Osteocyte (in vitro differentiated cells): ENCODE measurements around the gene SVBP. TPM values are rescaled to one million over a fixed set of nuclear protein-coding genes. Genes with fewer than 3 reads are reported as not detected.

Experiments used
- DNase-seq: peaks from one replicate; pipeline ENCODE4 v3.0.0; 2021; ENCODE audit warnings: mixed read lengths; ENCODE audit not compliant: unreplicated experiment; ENCODE audit errors: extremely low spot score
- H3K27ac Mint-ChIP-seq: one replicate; pipeline ENCODE4 v1.8.0; 2021; ENCODE audit warnings: mild to moderate bottlenecking, mixed read lengths; ENCODE audit not compliant: unreplicated experiment
- H3K27me3 Mint-ChIP-seq: one replicate; pipeline ENCODE4 v1.8.0; 2021; ENCODE audit warnings: mixed read lengths; ENCODE audit not compliant: unreplicated experiment
- H3K36me3 Mint-ChIP-seq: one replicate; pipeline ENCODE4 v1.8.0; 2021; ENCODE audit warnings: mixed read lengths; ENCODE audit not compliant: unreplicated experiment
- H3K4me1 Mint-ChIP-seq: one replicate; pipeline ENCODE4 v1.8.0; 2021; ENCODE audit warnings: mixed read lengths; ENCODE audit not compliant: unreplicated experiment
- H3K4me3 Mint-ChIP-seq: one replicate; pipeline ENCODE4 v1.8.0; 2021; ENCODE audit warnings: mild to moderate bottlenecking, moderate library complexity, mixed read lengths; ENCODE audit not compliant: unreplicated experiment
- H3K9me3 Mint-ChIP-seq: one replicate; pipeline ENCODE4 v1.8.0; 2021; ENCODE audit warnings: mixed read lengths; ENCODE audit not compliant: unreplicated experiment
- CTCF ChIP-seq: fragments of 200-600 bp; sonication (generic); IDR thresholded peaks from 2 replicates; pipeline ENCODE4 v1.5.0; 2021; ENCODE audit warnings: antibody characterized with exemption, mild to moderate bottlenecking, moderate library complexity
- total RNA-seq: library from RNA; stranded (reverse); gene quantifications from 2 replicates; pipeline ENCODE4 v1.2.1, GENCODE V29; 2021

SVBP gene
- total RNA-seq, 1 donor from 2014 or later = 36.8 TPM

DNA sequence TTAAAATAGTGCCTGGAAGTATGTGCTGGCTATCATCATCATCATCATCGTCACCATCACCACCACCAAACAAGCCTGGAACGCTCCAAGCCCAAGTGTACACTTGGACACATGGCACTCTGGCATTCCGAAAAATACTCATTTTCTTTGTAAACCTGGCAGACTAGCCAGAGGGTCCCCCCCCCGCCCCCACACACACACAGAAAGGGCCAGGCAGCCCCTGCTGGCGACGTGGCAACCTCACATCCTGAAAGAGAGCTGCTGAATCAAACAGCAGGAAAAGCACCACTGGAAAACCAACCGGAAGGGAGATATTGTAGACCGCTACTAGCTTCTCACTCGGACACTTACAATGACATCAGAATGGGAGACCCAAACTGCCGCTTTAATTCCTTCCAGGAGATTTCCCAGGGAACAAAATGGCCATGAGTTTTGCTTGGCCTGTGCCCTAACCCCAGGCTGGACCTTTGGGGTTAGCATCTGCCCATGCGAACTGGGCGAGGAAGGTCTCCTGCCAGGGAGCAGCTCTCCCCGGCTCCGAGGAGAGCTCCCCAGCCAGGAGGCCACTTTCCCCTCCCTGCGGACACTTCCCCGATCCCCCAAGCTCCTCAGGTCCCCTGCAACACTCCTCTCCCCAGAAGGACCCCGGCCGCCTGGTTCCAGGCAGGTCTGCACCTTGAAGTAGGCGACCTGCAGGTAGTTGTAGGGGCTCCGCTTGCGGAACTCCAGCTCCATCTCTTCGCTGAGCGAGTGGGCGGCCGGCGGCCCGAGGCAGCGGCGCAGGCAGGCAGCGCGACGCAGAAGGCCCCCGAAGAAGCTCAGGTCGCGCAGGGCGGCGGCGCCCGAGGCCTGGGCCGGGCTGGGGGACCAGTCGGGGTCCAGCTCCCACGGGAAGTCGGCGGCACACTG, 51.1 kb downstream of the SVBP start:
- Mint-ChIP-seq H3K4me1 (peaks cover 22% of the 10 kb centered on the region), H3K36me3 (peaks cover 13% of the 10 kb centered on the region), H3K27ac (no peak overlapping the region), H3K27me3 (no peaks in the 10 kb centered on the region), H3K4me3 (no peak overlapping the region), H3K9me3 (no peaks in the 10 kb centered on the region)
- peak; percentile 86 for DNase-seq
- peak; percentile 67 for TF ChIP-seq CTCF

- Mint-ChIP-seq H3K36me3 (peaks cover 8% of the 10 kb centered on the region), H3K4me1 (peaks cover 19% of the 10 kb centered on the region), H3K27me3 (no peaks in the 10 kb centered on the region), H3K27ac (no peak overlapping the region), H3K9me3 (no peaks in the 10 kb centered on the region), H3K4me3 (no peak overlapping the region)
- TF ChIP-seq CTCF = no peak
- DNase-seq = no peak
Measured at GRCh38 chr1:42765269-42765668, 51.9 kb downstream of the SVBP start.

GRCh38 chr1:42762269-42762668, 54.9 kb downstream of the SVBP start:
- DNase-seq = no peak
- H3K4me1 Mint-ChIP-seq = peaks cover 7% of the 10 kb centered on the region
- no peaks in the 10 kb centered on the region for H3K9me3 Mint-ChIP-seq
- peaks cover 15% of the 10 kb centered on the region for H3K36me3 Mint-ChIP-seq
- H3K4me3 Mint-ChIP-seq = no peak overlapping the region
- no peak for TF ChIP-seq CTCF
- H3K27me3 Mint-ChIP-seq = no peaks in the 10 kb centered on the region
- no peak overlapping the region for H3K27ac Mint-ChIP-seq

GRCh38 chr1:42761567-42761966, 55.6 kb downstream of the SVBP start:
- no peak overlapping the region for H3K4me3 Mint-ChIP-seq
- no peak overlapping the region for H3K27ac Mint-ChIP-seq
- no peaks in the 10 kb centered on the region for H3K27me3 Mint-ChIP-seq
- no peak for DNase-seq
- peaks cover 21% of the 10 kb centered on the region for H3K36me3 Mint-ChIP-seq
- TF ChIP-seq CTCF = no peak
- peaks cover 11% of the 10 kb centered on the region for H3K4me1 Mint-ChIP-seq
- no peaks in the 10 kb centered on the region for H3K9me3 Mint-ChIP-seq

DNA sequence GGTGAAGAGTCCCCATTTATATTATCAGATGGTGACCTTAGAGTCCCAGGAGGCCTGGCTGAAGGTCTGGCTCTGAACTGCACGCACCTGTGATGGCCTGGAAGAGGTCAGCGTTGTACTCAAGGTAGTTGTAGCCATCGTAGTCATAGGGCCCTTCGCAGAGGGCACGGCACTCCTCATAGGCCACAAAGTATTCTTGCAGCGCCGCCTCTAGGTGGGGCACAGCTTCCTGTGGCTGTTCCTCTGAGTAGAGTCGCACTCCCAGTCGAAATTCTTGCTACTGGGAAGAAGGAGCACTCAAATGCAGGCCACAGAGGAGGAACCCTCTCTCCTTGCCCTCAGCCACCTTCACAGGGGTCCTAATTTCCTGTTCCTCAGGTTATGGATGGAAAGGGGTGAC, 58.1 kb downstream of the SVBP start:
- no peak overlapping the region for H3K27ac Mint-ChIP-seq
- no peak for DNase-seq
- peaks cover 11% of the 10 kb centered on the region for H3K4me1 Mint-ChIP-seq
- TF ChIP-seq CTCF = no peak
- H3K36me3 Mint-ChIP-seq = peaks cover 40% of the 10 kb centered on the region
- H3K27me3 Mint-ChIP-seq = no peaks in the 10 kb centered on the region
- H3K4me3 Mint-ChIP-seq = no peak overlapping the region
- no peaks in the 10 kb centered on the region for H3K9me3 Mint-ChIP-seq
